Measurements from ENCODE around the gene PMM1.

Gene PMM1

GRCh38 chr22:41539146-41540005, 50.3 kb downstream of the PMM1 start:
- in situ Hi-C loops (cut with HindIII; ENCODE audit: low sequenced_read_pairs), result no loop called here

- in situ Hi-C loops (cut with HindIII; ENCODE audit: low sequenced_read_pairs), result no loop called here
Observed at GRCh38 chr22:41538583-41538982, 51.1 kb downstream of the PMM1 start.

GRCh38 chr22:41537203-41537602, 52.4 kb downstream of the PMM1 start:
- in situ Hi-C loops (cut with HindIII; ENCODE audit: low sequenced_read_pairs), result no loop called here

GRCh38 chr22:41535244-41535643, 54.4 kb downstream of the PMM1 start:
- in situ Hi-C loops (cut with HindIII; ENCODE audit: low sequenced_read_pairs), result no loop called here

GRCh38 chr22:41534219-41534618, 55.4 kb downstream of the PMM1 start:
- in situ Hi-C loops (cut with HindIII; ENCODE audit: low sequenced_read_pairs), result no loop called here

GRCh38 chr22:41532908-41533825, 56.5 kb downstream of the PMM1 start:
- in situ Hi-C loops (cut with HindIII; ENCODE audit: low sequenced_read_pairs), result no loop called here

- in situ Hi-C loops (cut with HindIII; ENCODE audit: low sequenced_read_pairs), result no loop called here
Observed at GRCh38 chr22:41531715-41532477, 57.7 kb downstream of the PMM1 start.

GRCh38 chr22:41530890-41531714, 58.5 kb downstream of the PMM1 start:
- in situ Hi-C loops (cut with HindIII; ENCODE audit: low sequenced_read_pairs), result no loop called here

GRCh38 chr22:41528938-41529561, 60.6 kb downstream of the PMM1 start:
- in situ Hi-C loops (cut with HindIII; ENCODE audit: low sequenced_read_pairs), result no loop called here

GRCh38 chr22:41528132-41528766, 61.4 kb downstream of the PMM1 start:
- in situ Hi-C loops (cut with HindIII; ENCODE audit: low sequenced_read_pairs), result no loop called here

All from endothelial cell of hepatic sinusoid (primary cell).